Esophagus muscularis mucosa (tissue), 4 donors: ENCODE results near the gene PRMT7. TPM values are rescaled to one million over a fixed set of nuclear protein-coding genes. Genes with fewer than 3 reads are reported as not detected.

ENCODE experiments used
- DNase-seq: peaks from one replicate; pipeline ENCODE4 v3.0.0-alpha.2; 2017; ENCODE audit errors: extremely low spot score
- H3K27ac ChIP-seq, 4 donors: fragments of 200-600 bp; sonication (generic); replicated peaks in 1 of 4; 1 replicate in 3 of 4; 2 replicates in 1 of 4; pipeline ENCODE4 v1.5.1; 2016 to 2019; ENCODE audit warnings: mild to moderate bottlenecking in 1 of 4
- H3K27me3 ChIP-seq, 4 donors: fragments of 200-600 bp; sonication (generic); one replicate each; pipeline versions ENCODE4 v1.5.1 to v1.6.0; 2016 to 2019
- H3K36me3 ChIP-seq, 4 donors: fragments of 200-600 bp; sonication (generic); one replicate each; pipeline ENCODE4 v1.5.1; 2016 to 2019
- H3K4me1 ChIP-seq, 4 donors: fragments of 200-600 bp; sonication (generic); one replicate each; pipeline ENCODE4 v1.5.1; 2016 to 2019
- H3K4me3 ChIP-seq, 4 donors: fragments of 200-600 bp; sonication (generic); 1 replicate in 2 of 4; 2 replicates in 2 of 4; pipeline ENCODE4 v1.5.1; 2016 to 2019; ENCODE audit warnings: mild to moderate bottlenecking in 4 of 4, moderate library complexity in 1 of 4
- H3K9me3 ChIP-seq, 4 donors: fragments of 200-600 bp; sonication (generic); 1 replicate in 3 of 4; 2 replicates in 1 of 4; pipeline ENCODE4 v1.5.1; 2016 to 2019
- EP300 ChIP-seq: sonication (generic); formaldehyde crosslinking; IDR thresholded peaks from one replicate; pipeline ENCODE4 v1.6.1; 2017; ENCODE audit warnings: antibody characterized with exemption
- POLR2A ChIP-seq: fragments of 450-650 bp; IDR thresholded peaks from one replicate; pipeline ENCODE4 v1.6.1; 2017; ENCODE audit warnings: antibody characterized with exemption, moderate library complexity, mild to moderate bottlenecking, low read depth
- POLR2AphosphoS5 ChIP-seq, 2 donors: sonication (generic); formaldehyde crosslinking; IDR thresholded peaks; one replicate each; pipeline ENCODE4 v1.6.1; 2017; ENCODE audit warnings: antibody characterized with exemption in 2 of 2
- WGBS: methylation state at CpG from one replicate; pipeline ENCODE4 v1.1.5; 2018; 5-methylcytosine and 5-hydroxymethylcytosine counted together
- intact Hi-C: fragments of 100-400 bp; cut with DNase I; formaldehyde crosslinking; loops from one replicate; pipeline ENCODE4 v1.15.1; 2023
- total RNA-seq, 4 donors: library from RNA; depleted of rRNA; stranded (reverse); fragments of >200 nt; gene quantifications; one replicate each; pipeline versions ENCODE4 v1.1.0 to v1.2.1, GENCODE V29; 2016
- TF ChIP-seq, protein P1 (sequence below), 3 experiments: fragments of 200-600 bp in 2 of 3; fragments of 450-650 bp in 1 of 3; sonication (generic) in 2 of 3; IDR thresholded peaks; one replicate each; pipeline ENCODE4 v1.5.1; 2017 to 2019; ENCODE audit warnings: antibody characterized with exemption in 3 of 3, mild to moderate bottlenecking in 2 of 3, moderate library complexity in 1 of 3

PRMT7 gene
- total RNA-seq, 4 donors from 2014 or later, result 20.0 to 31.1 (median 26.8) TPM

DNA sequence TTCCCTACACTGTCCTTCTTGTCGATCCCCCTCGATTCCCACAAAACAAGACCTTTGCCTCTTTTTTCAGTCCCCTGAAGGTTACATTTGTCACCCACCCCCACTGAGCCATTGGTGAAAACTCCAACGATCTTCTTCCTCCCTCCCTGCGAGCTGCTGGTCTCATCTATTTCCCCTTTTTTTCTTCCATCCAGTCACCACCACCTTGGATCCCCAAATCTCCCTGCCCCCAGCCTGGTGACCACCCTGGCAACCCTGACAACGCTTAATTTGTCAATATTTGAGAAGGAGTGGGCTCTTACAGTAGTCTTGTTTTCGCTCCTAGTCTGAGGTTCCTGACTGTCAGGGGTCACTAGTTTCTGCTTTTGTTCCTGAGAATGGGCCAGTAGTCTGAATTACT, 74.6 kb downstream of the PRMT7 start:
- intact Hi-C loops, result no loop called here
- no peaks in the 10 kb centered on the region for H3K27me3 ChIP-seq
- no peak overlapping the region for H3K4me3 ChIP-seq
- no peaks in the 10 kb centered on the region for H3K36me3 ChIP-seq
- WGBS, result 68% methylated on average over 6 of the region's 6 CpGs
- H3K27ac ChIP-seq, result no peak overlapping the region
- TF ChIP-seq POLR2AphosphoS5 (IDR thresholded peaks at IDR 0.05) (no peak), EP300 (no peak), POLR2A (no peak)
- TF ChIP-seq, protein P1, sequence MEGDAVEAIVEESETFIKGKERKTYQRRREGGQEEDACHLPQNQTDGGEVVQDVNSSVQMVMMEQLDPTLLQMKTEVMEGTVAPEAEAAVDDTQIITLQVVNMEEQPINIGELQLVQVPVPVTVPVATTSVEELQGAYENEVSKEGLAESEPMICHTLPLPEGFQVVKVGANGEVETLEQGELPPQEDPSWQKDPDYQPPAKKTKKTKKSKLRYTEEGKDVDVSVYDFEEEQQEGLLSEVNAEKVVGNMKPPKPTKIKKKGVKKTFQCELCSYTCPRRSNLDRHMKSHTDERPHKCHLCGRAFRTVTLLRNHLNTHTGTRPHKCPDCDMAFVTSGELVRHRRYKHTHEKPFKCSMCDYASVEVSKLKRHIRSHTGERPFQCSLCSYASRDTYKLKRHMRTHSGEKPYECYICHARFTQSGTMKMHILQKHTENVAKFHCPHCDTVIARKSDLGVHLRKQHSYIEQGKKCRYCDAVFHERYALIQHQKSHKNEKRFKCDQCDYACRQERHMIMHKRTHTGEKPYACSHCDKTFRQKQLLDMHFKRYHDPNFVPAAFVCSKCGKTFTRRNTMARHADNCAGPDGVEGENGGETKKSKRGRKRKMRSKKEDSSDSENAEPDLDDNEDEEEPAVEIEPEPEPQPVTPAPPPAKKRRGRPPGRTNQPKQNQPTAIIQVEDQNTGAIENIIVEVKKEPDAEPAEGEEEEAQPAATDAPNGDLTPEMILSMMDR (IDR thresholded peaks at IDR 0.05), result no peak
- no peaks in the 10 kb centered on the region for H3K4me1 ChIP-seq
- no peak for DNase-seq
- no peaks in the 10 kb centered on the region for H3K9me3 ChIP-seq

GRCh38 chr16:68386628-68387027, 75.8 kb downstream of the PRMT7 start:
- H3K27me3 ChIP-seq, result no peaks in the 10 kb centered on the region
- 74% methylated on average over 12 of the region's 14 CpGs for WGBS
- intact Hi-C loops, result no loop called here
- no peaks in the 10 kb centered on the region for H3K9me3 ChIP-seq
- no peaks in the 10 kb centered on the region for H3K36me3 ChIP-seq
- H3K4me1 ChIP-seq, result no peaks in the 10 kb centered on the region
- H3K4me3 ChIP-seq, result no peak overlapping the region
- no peak for DNase-seq
- TF ChIP-seq POLR2AphosphoS5 (IDR thresholded peaks at IDR 0.05), result no peak
- no peak overlapping the region for H3K27ac ChIP-seq

DNA sequence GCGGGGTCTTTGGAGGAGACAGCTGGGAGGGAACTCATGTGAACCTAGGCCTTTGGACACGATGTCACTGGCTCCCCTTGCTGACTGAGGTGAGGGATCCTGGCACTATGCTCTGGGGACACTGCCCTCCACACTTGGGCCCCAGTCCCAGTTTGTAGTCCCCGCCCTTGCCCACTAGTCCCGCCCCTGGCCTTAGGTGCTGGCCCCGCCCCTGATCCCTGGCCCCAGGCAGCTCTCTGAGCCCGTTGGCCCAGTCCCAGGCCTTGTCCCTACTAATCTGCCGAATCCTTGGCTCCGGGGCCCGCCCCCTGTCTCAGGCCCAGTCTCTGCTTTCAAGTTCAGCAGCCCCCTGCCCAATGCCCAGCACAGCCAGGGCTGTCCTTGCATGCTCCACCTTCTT, 76.5 kb downstream of the PRMT7 start:
- no peaks in the 10 kb centered on the region for H3K36me3 ChIP-seq
- H3K9me3 ChIP-seq, result no peaks in the 10 kb centered on the region
- intact Hi-C loops, result no loop called here
- 88% methylated on average over 7 of the region's 9 CpGs for WGBS
- no peak overlapping the region for H3K27ac ChIP-seq
- DNase-seq, result no peak
- no peaks in the 10 kb centered on the region for H3K4me1 ChIP-seq
- no peaks in the 10 kb centered on the region for H3K27me3 ChIP-seq
- H3K4me3 ChIP-seq, result no peak overlapping the region
- no peak for TF ChIP-seq POLR2AphosphoS5 (IDR thresholded peaks at IDR 0.05)
- TF ChIP-seq EP300, result no peak
- TF ChIP-seq POLR2A, result no peak
- TF ChIP-seq, protein P1 (IDR thresholded peaks at IDR 0.05), result no peak

DNA sequence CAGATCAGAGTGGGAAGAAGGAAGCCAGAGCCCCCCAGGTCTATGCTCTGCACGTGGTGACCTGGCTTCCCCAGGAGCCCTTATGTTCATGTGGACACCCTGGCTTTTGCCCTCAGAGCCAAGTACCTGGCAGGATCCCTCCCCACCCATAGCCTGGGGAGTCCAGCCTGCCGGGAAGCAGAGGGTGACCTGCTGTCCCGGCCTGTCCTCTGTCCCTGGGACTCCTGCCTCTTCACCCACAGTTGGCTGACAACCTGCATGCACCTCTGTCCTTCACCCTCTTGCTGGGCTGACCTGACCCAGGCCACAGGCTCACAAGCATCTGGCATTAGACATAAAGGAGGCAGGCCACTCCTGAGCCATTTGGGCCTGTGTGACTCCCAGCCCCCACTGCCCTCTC, 77.3 kb downstream of the PRMT7 start:
- Histone ChIP-seq H3K27me3 (no peaks in the 10 kb centered on the region), H3K27ac (no peak overlapping the region), H3K9me3 (no peaks in the 10 kb centered on the region), H3K4me3 (no peak overlapping the region), H3K36me3 (no peaks in the 10 kb centered on the region), H3K4me1 (no peaks in the 10 kb centered on the region)
- intact Hi-C loops, result no loop called here
- 44% methylated on average over 2 of the region's 3 CpGs for WGBS
- no peak for DNase-seq
- TF ChIP-seq, protein P1 (IDR thresholded peaks at IDR 0.05), result no peak
- no peak for TF ChIP-seq EP300
- TF ChIP-seq POLR2AphosphoS5 (IDR thresholded peaks at IDR 0.05), result no peak
- TF ChIP-seq POLR2A, result no peak

DNA sequence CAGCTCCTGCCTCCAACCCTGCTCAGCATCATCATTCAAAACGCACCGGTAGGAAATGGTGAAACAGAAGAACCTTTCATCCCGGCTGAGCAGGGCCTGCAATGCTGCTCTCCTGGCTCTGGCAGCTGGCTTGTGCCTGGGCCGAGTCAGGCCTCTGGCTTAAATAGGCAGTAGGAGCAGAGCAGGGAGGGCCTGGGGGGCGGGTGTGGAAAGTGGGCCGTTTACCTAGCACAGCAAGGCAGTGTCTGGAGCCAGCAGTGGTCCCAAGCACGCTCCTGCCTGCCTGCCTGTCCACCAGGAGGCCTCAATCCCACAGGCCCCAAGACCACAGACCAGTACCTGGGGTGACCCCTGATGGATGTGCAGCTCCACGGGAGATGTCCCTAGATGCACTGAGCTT, 78.2 kb downstream of the PRMT7 start:
- TF ChIP-seq, protein P1 (IDR thresholded peaks at IDR 0.05), result no peak
- TF ChIP-seq POLR2AphosphoS5 (IDR thresholded peaks at IDR 0.05), result no peak
- no peak for TF ChIP-seq POLR2A
- no peak for TF ChIP-seq EP300
- WGBS, result 75% methylated on average over 7 of the region's 8 CpGs
- no peaks in the 10 kb centered on the region for H3K4me1 ChIP-seq
- intact Hi-C loops, result no loop called here
- H3K27me3 ChIP-seq, result no peaks in the 10 kb centered on the region
- H3K36me3 ChIP-seq, result no peaks in the 10 kb centered on the region
- no peak overlapping the region for H3K4me3 ChIP-seq
- H3K9me3 ChIP-seq, result no peaks in the 10 kb centered on the region
- DNase-seq, result no peak
- H3K27ac ChIP-seq, result no peak overlapping the region
